Uterus (tissue), 2 donors: Measurements from ENCODE around the gene RECQL5.

Experiments used
- CTCF ChIP-seq, 4 experiments: fragments of 200-600 bp in 2 of 4; fragments of 450-650 bp in 2 of 4; sonication (generic) in 2 of 4; IDR thresholded peaks; one replicate each; pipeline ENCODE4 v1.5.1; 2016 to 2019; ENCODE audit warnings: antibody characterized with exemption in 4 of 4, mild to moderate bottlenecking in 2 of 4, moderate library complexity in 1 of 4
- POLR2A ChIP-seq, 2 donors: fragments of 450-650 bp; IDR thresholded peaks; one replicate each; pipeline ENCODE4 v1.6.1; 2016; ENCODE audit warnings: antibody characterized with exemption in 2 of 2, mild to moderate bottlenecking in 1 of 2, moderate library complexity in 1 of 2

DNA sequence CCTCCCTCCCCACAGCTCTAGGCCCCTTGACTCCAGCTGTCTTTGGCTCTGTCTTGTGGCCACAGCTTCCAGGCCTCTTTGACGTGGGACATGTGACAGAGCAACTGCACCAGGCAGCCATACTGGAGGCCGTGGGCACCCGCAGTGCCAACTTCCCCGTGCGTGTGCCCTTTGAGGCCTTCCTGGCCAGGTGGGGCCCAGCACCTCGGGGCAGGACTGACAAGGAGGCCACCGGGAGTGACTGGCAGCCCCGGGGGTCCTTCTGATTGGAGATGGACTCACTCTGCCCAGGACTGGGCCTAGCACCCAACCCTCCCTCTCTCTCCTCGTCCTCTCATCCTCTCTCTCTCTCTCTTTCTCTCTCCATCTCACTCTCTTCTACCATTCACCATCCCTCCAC is 63.8 kb downstream of the RECQL5 start:
- no peak for TF ChIP-seq CTCF (IDR thresholded peaks at IDR 0.05)
- TF ChIP-seq POLR2A (IDR thresholded peaks at IDR 0.05): no peak
